RCC 7860 (cell line): ENCODE data around the gene PALMD.

Source experiments
- DNase-seq: peaks from one replicate; pipeline ENCODE4 v3.0.0-alpha.2; 2015; ENCODE audit warnings: low spot score
- FAIRE-seq: peaks from 2 replicates; lab custom pipeline; 2012; peaks lifted over from hg19 to GRCh38; lab: Jason Lieb, UNC

Gene PALMD

DNA sequence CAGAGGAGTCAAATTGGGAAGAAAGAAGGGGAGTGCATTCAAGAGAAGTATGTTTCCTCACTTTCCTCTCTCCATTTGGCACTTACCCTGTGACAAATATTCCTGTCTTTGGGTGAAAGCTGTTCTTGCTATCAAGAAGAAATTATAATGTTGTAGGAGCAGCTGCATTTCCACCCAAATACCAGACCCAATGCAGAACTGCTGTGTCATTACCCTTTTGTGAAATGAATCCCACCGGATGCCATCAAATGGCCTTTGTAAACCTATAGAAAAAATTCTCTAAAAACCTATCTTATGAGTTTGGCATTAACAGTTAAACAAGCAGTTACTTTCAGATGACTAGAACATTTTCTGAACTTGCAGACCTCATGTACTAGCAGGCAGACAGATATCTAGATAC, 16.7 kb upstream of the PALMD start:
- no peak for FAIRE-seq
- no peak for DNase-seq

DNA sequence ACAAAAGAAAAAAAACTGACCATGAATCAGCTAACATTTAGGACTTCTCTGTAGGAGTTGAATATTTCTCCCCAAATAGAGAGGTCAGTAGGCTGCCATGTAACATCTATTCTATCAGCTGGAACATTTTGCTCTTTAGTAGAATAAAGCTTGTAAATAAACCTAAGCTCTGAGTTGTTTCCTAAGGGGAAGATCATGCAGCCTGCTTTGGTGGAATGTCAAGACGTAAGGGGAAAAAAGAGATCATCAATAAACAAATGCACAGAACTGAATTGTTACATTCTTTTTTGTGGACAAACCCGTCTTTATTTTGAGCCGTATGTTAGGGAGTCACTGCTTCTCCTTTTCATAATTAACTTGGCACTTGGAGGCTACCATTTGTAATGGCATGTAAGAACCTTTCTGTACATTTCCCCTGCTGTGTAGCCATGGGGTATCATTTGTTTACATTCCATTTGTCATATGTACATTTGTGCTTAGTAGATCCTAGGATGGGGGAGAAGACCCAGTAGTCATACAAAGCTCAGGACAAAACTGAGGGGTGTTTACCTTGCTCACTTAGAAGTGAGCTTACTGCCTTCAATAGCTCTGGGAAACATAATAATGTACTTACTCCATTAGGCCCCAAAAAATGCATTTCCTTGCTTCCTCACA, 10.8 kb upstream of the PALMD start:
- DNase-seq (no peak), FAIRE-seq (no peak)

DNA sequence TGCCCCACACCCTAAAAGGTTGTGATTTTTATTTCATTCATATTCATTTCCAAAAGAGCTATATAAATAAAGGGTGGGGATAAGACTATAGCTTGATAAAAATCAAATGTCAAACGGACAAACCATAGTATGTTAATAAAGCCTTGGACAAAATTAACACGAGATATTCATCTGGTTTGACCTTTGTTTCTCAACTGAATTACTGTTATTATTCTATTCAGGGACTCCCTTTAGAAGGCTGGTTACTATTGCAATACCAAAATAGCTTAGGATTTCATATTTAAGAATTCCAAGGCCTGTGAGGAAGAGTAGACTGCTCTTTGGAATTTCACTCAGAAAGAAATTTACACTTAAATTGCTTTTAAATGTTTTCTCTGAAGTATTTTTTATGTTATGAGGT, 10.2 kb upstream of the PALMD start:
- no peak for DNase-seq
- FAIRE-seq = no peak

DNA sequence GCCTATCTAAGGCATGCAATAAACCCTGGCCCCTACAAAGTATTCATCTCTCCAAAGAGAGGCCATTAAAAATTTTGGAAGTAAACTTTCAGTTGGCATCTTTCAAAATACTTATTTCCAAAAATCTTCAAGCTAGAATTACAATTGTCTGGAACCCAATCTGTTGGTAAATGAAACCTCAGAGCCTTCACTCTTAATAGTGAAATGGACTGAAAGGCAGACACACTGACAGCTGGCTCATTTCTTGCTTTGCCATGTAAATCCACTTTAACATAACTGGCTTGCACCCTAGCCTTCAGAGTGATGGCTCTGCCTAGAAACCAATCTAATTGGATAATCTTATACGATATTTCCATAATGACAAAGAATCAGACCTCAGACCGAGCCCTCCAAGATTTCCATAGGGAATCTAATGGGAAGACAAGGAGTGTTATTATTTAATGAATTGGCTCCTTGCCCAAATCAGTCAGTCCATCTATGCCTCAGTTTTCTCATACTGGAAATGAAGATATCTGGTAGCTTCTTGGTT, 9.2 kb upstream of the PALMD start:
- FAIRE-seq (no peak), DNase-seq (no peak)

DNA sequence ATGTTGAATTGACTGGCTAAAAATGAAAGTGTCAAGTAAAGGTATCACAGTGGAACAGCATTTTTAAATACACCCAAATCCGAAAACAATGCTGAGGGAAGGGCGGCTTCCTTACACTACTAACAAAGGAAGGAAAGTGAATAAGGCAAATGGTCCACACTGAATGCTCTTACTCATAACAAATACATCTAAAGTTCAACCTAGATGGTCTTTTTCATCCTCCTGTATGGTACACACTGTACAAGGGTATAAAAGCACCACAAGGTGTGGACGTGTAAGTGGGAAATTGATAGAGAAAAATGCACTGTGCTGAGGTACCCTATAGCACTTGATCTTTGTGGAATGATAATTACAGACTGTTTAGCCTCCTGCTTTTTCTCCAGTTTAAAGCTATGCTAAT, 7.1 kb upstream of the PALMD start:
- DNase-seq (no peak), FAIRE-seq (no peak)

DNA sequence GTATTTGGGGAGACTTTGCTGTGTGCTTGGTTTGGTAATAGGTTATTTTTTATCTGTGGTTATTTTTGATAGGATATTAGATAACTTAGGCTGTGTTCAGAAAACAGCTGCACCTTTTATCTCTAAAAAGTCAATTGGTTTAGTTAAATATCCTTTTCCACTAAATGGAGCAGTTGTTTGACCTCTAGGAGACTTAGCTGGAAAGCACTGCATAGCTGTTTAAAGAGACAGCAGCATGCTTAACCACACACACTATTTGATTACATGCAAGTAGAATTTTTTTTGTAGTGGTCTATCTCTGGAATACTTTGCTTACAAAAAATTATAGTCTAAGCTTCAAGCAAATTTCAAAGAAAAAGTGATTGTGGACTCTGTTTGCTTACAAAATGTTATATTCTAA, 6.5 kb upstream of the PALMD start:
- DNase-seq (no peak), FAIRE-seq (no peak)

DNA sequence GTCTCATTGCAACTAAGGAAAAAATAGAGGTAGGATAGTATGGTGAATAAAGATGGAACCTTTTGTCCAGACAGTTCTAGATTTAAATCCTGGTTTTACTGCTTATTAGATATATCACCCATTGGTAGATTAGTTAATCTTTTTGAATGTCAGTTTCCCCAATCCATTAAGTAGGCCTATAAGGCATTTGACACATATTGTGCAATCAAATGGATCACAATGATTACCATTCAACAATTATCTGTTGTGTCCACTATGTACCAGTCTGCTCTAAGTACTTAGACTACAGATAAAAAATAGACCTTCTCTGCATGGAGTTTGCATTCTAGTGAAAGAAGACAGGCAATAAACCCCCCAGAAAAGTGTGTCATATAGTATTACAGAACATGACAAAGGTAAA, 6.0 kb upstream of the PALMD start:
- FAIRE-seq (no peak), DNase-seq (no peak)

DNA sequence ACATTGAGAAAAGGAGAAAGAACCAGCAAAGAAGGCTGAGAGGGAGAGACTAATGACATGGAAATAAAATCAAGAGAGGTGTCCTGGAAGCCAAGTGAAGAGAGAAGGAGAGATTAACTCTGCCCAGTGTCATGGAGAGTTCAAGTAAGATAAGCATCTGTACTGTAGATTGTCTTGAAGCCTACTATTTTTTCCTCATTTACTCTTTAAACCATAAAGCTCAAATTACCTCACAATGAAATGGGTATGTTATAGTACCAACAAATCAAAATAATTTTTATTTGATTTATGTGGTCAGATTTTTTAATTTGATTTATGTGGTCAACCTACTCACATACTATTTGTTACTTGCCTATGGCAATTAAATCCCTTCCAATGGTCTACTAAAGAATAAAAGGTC, 5.2 kb upstream of the PALMD start:
- DNase-seq = no peak
- no peak for FAIRE-seq

DNA sequence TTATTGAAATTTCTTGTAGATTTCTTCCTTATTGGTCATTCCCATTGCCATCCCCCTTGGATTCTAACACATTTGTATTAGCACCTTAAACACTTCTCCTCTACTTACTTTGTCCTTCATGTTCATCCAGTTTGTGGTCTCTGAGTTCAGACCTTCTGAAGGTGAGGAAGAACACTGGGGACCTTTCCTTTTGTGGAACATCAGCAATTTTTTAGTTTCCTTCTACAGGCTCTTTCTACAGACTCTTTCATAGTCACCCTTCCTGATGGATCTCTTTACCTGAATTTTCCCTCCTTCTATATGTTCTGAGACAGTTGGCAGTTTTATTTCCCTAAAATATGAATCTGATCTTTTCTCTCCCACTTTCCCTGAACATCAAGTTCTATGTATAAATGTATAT, 4.4 kb upstream of the PALMD start:
- no peak for FAIRE-seq

DNA sequence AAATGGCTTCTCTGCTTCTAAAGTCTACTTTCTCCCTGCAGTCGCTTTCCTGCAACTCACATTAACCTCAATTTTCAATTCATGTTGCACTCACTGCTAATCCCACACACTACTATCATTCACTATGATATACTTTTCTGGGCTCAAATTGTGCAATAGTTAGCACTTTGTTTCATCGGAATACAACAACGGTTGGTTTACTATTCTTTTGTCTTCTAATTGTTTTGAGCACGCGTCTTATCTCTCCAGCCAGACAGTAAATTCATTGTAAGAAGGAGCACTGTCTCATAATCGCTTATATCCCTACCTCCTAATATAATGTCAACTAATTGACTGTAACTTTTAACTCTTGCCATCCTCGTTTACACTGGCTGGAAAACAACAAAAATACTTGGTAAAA, 3.9 kb upstream of the PALMD start:
- DNase-seq = no peak
- FAIRE-seq = no peak

More for the DNA sequence above, 4.4 kb upstream of the PALMD start:
- DNase-seq = no peak

DNA sequence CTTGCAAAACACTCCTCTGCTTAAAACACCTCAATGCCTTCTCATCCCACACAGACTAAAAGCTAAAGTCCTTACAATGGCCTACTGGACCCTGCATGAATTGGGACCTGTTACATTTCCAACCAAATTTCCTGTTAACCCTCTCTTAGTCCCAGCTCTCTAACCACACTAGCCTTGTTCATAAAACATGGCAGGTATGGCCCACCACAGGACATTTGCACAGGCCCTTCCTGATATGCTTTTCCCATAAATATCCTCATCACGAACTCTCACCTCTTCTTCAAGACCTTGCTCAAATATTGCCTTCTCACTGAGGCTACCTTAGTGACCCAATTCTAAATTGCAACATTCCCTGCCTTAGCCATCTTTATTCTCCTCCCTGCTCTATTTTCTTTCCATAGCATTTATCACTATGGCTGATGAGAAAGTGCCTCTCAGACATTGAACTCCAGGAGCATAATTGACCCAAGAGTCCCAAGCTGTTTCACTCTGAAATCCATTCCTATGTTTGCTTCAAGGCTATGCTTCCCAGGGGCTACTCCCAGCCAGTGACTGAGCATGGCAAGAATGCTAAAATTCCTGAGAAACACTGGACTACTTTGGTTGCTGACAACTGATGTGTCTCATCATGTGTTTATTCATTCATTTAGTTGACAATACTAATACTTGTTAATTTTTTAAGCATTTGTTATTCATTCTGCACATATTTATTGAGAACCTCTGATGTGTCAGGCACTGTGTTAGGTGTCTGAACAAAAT, 2.7 kb upstream of the PALMD start:
- DNase-seq (no peak), FAIRE-seq (no peak)

DNA sequence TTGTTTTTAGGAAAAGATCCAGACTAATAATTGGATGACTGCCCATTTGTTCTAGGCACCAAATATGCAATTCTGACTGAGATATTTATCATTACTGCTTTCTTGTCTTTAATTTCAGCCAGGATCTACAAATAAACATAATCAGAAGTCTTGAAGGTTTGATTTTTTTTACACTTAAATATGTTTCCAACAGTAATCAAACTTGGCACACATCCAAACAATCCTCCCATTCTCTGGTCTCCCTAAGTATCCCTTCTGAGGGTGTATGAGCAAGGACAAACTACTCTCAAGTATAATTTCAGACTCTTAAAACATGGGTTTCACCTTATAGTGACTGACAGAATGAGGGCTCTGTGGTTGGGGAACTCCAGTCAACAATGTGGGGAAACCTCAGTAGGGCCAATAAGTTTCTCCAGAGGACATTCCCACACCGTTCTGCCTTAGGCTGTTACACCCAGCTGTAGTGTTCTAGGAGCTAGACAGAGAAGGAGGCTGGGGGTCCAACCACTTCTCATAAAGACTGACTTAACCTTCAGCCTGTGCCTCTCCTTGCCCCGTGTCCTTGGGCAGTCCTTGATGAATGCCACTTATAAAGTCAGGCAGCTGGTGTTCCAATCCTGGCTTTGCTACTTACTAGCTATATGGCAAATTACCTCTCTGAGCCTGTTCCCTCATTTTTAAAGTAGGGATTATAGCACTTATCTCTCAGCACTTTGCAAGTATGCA, 1.5 kb upstream of the PALMD start:
- no peak for FAIRE-seq
- DNase-seq = no peak

DNA sequence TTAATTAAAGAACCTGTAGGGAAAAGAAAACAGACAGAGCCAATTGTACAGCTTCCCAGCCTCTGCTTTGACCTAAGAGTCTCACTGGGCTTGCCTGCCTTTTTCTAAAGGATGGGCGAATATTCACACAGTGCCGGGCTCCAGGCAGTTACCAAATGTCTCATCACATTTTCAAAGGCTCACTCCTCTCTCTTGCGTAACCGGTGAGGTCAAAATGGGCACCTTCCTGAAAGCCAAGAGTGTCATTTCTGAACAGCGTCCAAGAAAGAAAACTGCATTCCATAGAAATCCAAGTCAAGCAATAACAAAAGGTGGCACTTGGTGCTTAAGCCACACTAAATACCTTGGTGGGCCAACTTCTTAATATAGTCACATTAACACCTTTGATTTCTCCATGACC, 710 bp upstream of the PALMD start:
- FAIRE-seq = no peak
- peak; percentile 31 for DNase-seq

DNA sequence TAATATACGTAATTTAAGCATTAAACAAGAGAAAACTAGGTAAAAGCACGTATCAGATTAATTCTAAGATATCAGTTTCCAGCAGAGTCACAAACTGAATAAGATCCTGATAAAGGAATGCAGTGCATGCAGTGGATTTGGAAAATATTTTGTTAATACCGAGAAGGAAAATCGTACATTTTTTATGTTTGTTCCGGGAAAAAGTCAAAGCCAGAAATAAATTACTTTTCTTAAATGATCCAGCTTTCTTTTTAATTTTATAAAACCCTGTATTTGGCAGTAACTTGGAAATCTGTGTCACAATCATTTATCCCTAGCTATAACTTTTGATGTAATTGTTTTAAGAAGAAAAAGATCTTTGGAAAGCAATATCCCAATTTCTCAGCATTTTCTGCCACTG, 955 bp downstream of the PALMD start:
- FAIRE-seq (no peak), DNase-seq (no peak)

DNA sequence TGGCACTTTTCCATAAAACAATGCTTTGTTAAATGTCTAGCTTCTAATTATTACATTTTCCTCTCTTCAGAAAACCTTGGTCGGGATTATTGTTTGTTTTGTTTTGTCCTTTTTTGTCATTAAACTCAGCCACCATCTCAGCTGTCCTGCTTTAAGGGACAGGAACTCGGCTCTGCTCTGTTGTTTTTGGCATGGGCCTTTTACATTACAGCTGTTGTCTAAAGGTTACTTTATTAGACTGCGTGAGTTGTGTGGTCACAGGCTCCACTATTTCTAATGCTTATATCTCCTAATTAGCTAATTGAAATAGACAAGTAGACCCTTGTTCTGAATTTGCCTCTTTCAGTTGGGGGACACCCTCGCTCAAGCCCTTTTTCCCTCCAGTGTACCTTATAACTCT, 1.6 kb downstream of the PALMD start:
- FAIRE-seq (no peak), DNase-seq (no peak)

DNA sequence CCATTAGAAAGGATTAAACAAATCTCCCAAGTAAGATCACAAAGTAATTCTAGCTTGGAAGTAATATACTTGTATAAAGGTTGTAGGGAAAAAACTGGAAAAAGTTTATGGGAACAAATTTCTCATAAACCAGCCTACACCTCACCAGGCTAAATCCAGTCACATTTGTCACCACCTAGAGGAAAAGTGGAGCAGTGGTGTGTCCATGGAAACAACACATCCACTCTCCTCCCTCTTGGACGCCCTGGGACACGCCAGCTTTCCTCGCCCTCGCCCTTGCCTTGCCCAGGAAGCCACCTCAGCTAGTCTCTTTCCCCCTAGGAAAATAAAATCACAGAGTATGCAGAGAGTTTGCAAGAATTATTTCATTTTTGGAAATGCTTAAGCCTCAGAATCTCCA, 2.2 kb downstream of the PALMD start:
- no peak for FAIRE-seq
- DNase-seq = peak; percentile 9

DNA sequence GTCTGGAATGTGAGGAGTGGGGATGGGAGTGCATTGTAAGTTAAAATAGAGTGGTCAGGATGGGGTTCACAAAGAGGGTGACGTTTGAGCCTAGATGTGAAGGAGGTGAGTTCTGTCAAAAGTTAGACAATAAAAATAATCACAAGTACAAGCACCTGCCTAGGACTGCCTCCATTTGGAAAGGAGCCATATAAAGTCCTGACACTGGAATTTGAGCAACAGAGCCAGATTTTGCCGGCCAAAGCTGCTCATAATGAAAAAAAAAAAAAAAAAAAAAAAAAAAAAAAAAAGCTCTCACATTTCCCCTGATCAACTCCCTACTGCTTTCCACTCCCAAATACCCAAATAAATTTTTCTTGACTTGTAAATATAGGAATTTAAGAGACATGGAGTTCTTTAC, 4.1 kb downstream of the PALMD start:
- DNase-seq = no peak
- no peak for FAIRE-seq

DNA sequence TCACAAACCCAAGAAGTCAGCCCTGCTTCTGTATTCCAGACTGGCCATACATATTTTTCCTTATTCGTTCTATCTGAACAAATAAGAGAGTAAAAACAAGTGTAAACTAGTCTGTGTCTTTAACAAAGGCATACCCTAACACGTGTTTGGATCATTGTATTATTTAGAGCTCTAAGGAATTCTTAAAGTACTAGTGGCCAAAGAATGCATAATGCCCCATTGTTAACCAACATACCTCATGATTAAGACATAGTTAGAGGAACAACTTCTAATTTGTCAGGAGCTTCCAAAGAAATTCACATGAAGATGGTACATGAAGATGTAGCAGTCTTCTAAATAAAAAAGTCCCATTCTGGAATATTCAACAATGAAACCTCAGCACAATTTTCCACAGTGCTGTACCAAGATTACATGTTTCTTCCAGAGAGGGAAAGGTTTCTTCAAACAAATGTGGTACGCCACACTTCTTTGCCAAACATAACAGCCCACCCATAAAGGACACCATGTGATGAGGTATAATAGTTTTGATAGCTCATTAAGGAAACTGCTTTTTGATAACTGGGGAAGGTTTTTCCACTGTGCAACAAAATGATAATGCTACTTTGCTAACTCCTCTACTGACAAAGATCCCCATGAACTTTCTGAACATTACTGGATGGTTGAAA, 5.0 kb downstream of the PALMD start:
- FAIRE-seq = no peak
- no peak for DNase-seq

DNA sequence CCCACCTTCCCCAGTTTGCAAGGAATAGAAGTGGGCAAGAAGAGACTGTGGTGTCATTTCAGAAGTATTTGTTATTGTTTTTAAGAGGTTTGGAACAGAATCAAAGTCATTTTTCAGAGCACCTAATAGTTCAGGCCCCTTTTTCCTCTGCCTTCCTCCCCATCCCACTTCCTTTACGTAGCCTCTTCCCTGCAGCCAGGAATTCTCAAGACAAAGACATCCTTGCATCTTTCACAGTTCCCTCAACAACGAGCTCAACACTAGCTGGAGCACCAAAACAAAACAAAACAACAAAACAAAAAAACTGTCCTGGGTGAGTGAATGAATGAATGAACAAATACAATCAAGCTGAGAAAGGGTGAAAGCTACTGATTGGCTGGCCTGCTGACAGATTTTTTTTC, 7.0 kb downstream of the PALMD start:
- no peak for FAIRE-seq

DNA sequence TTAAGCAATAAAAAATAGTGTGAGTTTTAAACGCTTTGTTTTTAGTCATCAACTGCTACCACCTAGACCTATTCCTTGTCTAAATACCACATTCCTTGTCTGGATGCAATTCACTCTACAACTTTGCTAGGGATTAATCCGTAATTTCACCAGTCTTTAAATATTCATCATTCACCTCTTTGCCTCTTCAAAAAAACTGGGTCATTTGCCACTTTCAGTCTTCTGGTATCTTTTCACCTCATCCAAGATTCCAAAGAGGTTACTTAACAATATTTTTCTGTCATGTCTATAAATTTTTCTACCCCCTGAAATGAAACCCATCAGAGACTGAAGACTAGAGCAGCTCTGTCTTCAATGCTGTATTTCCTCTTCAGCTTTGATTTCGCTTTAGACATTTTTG, 9.5 kb downstream of the PALMD start:
- DNase-seq (no peak), FAIRE-seq (no peak)

More for the DNA sequence above, 7.0 kb downstream of the PALMD start:
- no peak for DNase-seq

DNA sequence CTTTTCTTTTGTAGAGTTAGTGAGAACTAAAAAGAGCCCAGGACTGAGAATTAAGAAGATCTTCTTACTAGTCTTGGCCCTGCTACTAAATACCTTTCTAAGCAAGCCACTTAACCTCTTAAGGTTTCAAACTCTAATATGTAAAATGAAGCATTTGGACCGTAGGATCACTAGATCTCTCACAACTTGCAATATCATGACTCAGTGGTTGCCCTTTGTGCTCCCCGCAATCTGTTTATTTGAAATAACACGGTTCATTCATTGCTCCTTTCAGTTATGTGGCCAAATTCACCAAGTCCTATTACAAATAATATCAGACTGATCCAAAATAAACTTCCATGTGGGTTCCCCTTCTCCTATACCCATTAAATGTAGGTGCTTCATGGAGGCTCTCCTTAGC, 10.8 kb downstream of the PALMD start:
- FAIRE-seq (no peak), DNase-seq (no peak)
